Right kidney (tissue), 1 donor: ENCODE measurements around the gene PEX14.

Experiments used
- DNase-seq: peaks from one replicate; pipeline ENCODE4 v3.0.0-alpha.2; 2016

PEX14 gene

DNA sequence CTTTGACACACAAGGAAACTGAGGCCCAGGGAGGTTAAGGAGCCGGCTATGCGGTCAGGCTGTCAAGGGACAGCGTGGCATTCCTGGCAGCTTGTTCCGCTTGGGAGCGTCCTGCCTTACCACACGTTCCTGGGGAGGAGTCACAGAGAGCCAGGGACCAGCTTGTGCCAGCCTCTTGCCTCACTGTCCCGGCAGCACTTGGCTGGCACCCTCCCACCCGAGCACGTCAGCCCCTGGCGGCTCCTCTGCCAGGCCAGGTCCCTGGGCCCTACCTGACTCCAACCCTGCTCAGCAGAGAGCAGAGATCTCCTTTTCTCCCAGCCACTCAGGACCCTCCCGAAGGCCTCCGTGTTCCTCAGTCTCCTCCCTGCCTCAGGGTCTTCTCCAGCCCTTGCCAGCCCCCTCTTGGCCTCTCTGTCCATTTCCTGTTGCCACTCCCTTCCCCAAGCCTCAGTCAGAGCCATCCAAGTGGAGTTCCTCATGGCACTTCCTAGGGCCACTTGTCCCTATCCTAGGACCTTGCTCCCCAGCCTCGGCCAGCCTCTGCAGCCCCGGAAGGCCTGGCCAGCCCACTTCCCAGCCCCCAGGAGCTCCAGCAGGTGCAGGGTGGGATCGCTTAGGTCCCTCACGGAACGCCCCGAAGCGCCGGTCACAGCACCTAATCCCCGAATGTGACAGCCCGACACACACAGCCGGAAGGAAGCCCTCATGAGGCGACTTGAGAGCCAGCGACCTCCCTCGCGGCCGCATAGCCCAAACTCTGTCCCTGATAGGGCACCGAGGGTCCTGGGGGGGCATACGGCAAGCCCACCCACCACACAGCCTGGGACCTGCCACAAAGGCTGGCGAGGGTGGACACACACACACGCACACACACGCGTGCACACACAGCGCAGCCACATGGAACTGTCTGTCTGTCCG lies 191.4 kb downstream of the PEX14 start:
- no peak for DNase-seq

- peak; percentile 63 for DNase-seq
Observed at GRCh38 chr1:10667861-10668761, 193.4 kb downstream of the PEX14 start.

- DNase-seq: no peak
Observed at GRCh38 chr1:10669570-10669969, 194.8 kb downstream of the PEX14 start.

- no peak for DNase-seq
Observed at GRCh38 chr1:10670190-10670589, 195.4 kb downstream of the PEX14 start.

GRCh38 chr1:10671090-10671489 lies 196.3 kb downstream of the PEX14 start:
- DNase-seq: peak; percentile 62

DNA sequence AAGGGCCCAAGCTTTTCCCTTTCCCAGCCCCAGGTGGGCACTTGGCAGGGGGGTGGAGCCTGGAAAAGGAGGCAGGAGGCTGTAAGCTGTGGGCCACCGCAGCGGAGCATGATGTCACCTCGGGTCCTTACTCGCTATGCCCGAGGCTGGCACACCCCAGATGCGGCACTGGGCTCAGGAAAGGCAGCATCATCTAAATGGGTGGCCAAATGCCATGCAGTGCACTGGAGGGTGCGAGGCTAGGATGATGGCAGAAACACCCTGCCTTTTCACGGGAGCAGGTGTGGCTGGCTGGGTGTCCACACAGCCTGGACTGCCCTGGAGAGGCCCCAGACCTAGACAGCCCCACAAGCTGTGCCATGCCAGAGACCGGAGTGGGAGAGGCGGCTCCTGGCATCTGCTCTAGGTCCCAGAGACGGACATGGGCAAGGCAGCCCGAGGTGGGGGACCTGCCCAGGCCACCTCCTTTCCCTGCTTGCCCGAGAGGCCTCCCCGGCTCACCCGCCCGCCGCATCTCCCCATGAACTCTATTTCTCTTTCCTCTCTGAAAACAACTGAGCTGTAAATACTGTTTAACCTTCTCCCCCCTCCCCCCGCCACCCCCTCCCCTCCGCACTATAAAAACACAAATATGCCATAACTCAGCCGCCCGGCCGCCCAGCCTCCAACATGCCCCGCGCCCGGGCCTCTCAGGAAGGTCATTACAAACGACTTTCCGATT lies 197.0 kb downstream of the PEX14 start:
- peak; percentile 79 for DNase-seq

- DNase-seq: peak; percentile 59
Observed at GRCh38 chr1:10672343-10673050, 197.7 kb downstream of the PEX14 start.

- peak; percentile 48 for DNase-seq
Observed at GRCh38 chr1:10673109-10673711, 198.5 kb downstream of the PEX14 start.

DNA sequence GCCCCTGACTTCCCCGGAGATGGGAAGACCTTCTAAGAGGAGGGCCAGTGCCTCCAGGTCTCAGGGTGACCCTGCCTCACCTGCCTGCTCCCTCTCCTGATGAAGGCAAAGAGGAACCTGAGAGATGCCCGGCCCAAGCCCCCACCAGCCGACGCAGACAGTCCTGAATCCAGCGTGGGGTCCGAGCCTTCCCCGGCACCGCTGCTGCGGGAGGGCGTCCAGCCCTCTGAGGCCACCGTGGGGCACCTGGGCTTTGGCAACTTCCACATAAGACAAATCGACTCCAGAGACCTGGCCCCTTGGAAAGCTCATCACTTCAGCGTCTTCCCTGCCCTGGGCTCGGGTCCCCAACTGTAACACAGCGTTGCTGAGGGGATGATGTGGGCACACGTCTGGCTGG lies 199.5 kb downstream of the PEX14 start:
- DNase-seq: no peak

GRCh38 chr1:10674700-10675609 lies 200.2 kb downstream of the PEX14 start:
- DNase-seq: peak; percentile 71

GRCh38 chr1:10675813-10676212 lies 201.1 kb downstream of the PEX14 start:
- DNase-seq: no peak

DNA sequence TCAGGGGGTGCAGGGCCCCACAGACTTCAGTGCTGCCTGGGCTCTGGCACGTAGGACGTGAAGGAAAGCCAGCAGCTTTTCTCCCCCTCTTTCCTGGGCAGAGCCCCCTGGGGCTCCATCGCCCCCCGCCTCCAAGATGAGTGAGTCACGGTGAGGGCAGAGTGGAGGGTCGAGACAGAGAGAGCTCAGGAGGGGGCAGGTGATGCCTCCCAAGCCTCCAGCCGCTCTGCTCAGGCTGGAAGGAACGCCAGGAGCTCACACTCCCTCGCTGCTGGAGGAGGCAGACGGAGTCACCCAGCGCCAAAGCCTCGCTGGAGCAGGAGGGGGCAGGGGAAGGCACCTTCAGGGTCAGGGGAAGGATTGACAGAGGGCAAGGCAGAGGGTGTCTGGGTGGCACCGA lies 202.2 kb downstream of the PEX14 start:
- DNase-seq: peak; percentile 59

DNA sequence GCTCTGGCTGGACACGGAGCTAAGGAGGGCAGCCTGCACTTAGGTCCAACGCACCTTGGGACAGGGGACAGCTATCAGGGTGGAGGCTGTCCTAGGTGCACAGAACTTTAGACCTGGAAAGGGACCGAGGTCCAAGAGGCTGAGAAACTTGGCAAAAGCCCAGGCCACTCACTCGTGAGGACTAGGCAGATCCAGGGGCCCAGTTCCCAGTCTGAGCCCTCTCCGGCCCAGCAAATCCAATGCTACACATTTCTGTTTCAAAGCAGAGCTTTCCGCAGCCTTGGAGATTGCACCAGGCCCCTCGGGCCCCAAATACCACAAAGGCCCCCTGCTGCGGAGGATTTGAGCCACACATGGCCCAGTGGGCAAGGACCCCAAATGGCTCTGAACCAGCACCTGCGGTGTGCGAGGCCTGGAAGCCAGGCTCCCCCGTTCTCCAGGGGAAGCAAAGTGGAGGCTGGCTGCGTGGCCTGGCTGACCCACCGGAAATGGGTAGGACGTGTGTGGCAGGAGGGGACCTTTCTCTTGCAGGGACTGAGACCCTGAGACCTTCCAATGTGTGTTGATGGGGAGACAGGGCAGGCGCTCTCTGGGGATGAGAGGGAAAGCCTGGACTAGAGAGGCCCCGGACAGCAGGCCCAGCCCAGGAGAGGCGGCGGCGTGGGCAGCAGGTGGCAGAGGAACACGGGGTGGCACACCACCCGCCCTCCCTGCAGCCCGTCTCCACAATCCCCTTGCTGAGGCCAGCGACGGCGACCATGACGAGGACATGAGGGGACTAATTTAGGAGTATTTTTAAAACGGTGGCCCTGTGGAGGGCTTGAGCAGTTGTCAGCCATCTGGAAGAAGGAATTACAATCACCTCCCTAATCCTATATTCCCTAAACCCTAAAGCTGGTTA lies 203.0 kb downstream of the PEX14 start:
- peak; percentile 45 for DNase-seq

DNA sequence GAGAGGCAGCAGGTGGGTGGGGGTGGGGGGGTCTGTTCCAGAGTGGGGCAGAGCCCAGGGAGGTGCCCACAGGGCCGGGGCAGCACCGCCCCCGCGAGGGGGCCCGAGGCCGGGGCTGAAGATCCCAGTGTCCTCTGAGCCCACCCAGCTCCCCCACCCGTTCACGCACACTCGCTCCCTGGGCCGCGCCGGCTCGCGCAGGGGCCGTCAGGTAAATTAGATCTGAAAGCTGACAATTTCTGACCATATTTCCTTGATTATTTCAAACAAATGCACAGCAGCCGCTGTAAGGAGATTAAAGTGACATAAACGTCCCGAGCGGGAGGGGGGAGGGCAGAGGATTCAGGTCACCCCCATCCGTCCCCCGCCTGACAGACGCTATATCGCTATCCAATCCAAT lies 203.7 kb downstream of the PEX14 start:
- DNase-seq: no peak

- peak; percentile 53 for DNase-seq
Observed at GRCh38 chr1:10678852-10679251, 204.1 kb downstream of the PEX14 start.

GRCh38 chr1:10679496-10680220 lies 204.9 kb downstream of the PEX14 start:
- peak; percentile 67 for DNase-seq
